Islet precursor cell (in vitro differentiated cells): ENCODE results near the gene VWA3B.
"Not testable (repeated sequence)": the region's sequence is repeated elsewhere in the genome, so short reads cannot be mapped to it uniquely, and the experiment has no call there.

Experiments used
- DNase-seq: peaks from one replicate; pipeline ENCODE4 v3.0.0-alpha.2; 2018

Gene VWA3B

DNA sequence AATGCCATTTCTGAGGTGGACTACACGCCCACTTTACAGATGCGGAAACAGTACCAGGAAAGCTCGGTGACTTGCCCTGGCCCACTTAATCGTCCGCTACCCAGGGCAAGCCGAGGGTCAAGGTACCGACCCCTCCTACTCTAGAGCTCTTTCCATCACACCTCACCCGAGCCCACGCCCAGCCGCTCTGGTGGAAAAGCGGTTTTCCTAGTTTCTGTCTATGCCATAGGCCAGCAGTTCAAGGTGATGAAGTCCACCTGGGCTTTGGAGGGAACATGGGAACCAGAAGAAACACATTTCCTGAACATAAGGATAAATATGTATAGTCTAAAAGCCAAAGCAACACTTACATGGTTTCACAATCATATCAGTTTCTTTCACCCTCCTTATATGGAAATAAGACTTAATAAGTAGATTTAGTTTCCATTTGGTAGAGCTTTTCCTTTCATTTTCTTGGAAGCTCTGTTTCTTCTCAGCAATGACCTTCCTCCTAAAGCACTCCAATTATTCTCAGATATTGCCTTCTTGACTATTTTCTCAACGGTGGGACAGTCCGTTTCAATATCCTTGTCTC is 567 bp downstream of the VWA3B start:
- no peak for DNase-seq

DNA sequence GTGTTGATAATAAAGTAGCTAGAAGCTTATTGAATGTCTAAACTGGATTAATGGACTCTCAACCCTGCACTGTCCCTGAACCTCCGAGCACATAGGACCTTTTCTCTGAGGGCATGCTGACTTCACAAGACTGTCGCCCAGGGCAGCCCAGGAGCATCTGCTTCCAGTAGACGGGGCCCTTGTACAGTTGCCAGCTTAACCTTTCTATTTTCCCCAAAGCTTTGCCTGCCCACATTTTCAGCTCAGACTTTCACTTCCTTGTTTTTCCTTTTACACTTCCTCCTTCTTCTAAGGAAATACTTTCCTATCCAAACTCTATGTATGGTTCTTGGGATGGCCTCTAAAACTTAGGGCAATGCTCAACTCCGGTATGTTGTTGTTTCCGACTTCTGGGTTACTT is 1.3 kb downstream of the VWA3B start:
- DNase-seq: no peak

DNA sequence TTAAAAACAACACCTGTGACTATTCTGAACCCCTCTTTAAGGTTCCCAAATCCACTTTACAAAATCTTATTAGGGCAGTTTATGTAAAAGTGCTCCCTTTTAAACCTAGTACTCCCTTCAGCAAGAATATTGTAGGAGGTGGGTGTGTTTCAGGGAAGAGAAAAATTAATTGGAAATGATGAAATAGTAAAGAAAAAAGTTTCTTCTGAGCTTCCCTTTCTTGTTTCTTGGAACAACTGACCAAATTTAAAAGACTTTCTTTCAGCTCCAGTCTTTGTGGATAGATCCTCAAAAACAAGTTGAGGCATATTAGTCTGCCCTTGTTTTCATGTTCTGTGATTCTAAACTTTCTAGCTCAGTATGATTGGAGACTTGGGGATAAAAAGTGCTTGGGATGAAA is 3.0 kb downstream of the VWA3B start:
- DNase-seq: no peak

DNA sequence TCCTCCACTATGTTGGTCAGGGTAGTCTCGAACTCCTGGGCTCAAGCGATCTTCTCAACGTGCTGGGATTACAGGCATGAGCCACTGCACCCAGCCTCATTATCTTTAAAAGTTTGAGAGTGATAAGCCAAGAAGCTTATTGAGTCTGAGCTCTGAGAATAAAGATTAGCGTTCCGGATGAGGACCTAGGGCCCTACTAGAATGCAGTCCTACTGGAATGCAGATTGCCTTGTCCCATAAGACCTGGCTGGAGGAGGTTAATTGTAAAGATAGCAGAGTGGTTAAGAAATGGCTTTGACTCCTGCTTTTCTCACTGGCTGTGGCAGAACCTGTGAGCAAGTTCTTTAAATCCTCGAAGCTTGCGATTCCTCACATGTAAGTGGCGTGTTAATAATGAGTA is 4.0 kb downstream of the VWA3B start:
- peak; percentile 66 for DNase-seq

DNA sequence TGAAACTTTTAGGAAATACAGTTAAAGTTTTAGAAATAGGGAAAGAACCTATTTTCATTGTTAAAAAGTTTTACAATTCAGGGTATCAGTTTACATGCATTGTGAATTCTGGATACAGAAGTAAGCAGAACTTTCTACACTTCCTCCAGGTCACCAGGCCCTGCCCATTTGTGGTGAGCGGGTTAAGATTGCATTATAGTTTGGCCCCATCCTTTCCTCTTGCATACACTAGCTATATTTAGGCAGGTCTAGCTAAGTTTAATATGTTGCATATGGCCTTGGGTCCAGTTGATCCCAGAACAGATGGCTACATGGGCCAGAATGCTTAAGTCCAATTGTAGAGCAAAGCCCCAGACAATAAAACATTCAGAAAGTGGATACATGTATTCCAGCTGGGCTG is 4.8 kb downstream of the VWA3B start:
- DNase-seq: no peak

DNA sequence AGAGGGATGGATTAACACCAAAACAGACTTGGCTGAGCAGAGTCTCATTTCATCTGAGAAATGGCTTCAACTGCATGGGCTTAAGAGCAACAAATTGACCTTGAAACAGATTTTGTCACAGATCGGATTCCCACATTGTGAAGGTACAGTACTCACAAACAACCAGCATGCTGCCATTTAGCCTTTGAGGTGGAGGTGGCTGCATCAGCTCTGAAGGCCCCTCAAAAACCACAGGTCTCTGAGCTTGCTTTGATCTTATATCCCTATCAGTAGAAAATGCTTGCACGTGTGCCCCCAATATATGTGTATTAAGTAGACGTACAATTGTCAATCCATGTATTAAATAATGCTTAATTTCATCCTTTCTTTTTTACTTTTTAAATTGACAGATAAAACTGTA is 6.2 kb downstream of the VWA3B start:
- no peak for DNase-seq

DNA sequence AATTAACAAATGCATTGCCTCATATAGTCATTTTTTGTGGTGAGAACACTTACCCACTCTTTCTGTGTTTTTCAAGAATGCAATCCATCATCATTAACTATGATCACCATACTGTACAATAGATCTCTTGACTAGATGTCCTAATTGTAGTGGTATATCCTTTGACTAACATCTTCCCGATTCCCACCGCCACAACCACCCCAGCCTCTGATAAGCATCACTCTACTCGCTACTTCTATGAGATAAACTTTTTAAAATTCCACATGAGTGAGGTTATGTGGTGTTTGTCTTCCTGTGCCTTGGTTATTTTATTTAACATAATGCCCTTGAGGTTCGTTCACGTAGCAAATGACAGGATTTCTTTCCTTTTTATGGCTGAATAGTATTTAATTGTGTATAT is 6.6 kb downstream of the VWA3B start:
- no peak for DNase-seq

DNA sequence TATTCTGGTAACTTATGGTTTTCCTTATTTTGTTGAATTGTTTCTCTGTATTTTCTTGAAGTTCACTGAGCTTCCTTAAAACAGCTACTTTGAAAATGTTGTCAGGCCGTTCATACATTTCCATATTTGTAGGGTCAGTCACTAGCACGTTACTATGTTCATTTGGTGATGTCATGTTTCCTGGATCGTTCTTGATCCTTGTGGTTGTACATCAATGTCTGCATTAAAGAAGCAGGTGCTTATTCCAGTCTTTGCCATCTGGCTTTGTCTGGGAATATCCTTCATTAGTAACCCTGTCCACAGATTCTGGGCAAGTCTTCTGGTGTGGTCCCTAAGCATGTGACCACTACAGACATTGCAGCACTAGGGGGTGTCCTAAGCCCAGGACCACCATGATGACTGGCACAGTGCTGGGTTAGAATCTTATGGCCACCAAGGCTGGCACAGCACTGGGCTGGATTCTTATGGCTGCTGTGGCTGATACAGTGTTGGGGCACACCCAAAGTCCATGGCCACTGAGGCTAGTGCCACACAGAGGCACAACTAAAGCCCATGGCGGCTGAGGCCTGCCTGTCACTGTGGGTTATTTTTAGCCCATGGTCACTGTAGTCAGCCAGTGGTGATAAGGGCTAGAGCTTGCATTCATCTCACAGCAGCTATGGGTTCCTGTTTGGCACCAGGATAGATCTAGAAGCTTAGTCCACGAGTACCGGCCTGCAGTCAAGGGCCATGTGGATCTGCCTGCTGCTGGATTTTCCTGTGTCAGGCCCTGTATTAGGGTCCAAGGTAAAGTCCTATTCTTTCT is 13.2 kb downstream of the VWA3B start:
- no peak for DNase-seq

DNA sequence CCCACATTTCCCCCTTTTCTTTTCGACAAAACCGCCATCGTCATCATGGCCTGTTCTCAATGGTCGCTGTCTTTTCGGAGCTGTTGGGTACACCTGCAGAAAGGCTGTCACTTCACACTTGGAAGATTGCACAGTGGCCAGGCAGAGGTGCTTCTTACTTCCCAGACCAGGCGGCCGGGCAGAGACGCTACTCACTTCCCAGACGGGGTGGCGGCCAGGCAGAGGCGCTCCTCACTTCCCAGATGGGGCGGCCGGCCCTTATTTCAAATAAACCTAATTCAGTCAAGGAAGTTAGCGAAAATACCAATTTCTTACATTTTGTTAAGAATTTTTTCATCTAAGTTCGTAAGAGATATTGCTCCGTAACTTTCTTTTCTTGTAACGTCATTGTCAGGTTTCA is 15.3 kb downstream of the VWA3B start:
- DNase-seq: not testable (repeated sequence)

- DNase-seq: no peak
Observed at GRCh38 chr2:98102878-98103277, 15.9 kb downstream of the VWA3B start.

DNA sequence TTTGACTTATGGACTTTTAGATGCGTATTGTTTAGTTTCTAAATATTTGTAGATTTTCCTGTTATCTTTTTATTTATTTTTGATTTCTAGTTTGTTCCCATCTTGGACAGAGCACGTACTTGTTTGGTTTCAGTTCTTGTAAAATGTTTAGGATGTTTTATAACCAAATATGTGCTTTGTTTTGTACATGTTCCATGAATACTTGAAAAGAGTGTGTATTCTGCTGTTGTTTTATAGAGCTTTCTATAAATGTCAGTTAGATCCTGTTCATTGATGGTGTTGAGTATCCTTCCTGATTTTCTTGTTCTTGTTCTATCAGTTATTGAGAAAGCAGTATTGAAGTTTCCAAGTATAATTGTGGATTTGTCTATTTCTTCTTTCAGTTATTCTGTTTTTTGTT is 21.1 kb downstream of the VWA3B start:
- DNase-seq: no peak

- no peak for DNase-seq
Observed at GRCh38 chr2:98110741-98111140, 23.8 kb downstream of the VWA3B start.

DNA sequence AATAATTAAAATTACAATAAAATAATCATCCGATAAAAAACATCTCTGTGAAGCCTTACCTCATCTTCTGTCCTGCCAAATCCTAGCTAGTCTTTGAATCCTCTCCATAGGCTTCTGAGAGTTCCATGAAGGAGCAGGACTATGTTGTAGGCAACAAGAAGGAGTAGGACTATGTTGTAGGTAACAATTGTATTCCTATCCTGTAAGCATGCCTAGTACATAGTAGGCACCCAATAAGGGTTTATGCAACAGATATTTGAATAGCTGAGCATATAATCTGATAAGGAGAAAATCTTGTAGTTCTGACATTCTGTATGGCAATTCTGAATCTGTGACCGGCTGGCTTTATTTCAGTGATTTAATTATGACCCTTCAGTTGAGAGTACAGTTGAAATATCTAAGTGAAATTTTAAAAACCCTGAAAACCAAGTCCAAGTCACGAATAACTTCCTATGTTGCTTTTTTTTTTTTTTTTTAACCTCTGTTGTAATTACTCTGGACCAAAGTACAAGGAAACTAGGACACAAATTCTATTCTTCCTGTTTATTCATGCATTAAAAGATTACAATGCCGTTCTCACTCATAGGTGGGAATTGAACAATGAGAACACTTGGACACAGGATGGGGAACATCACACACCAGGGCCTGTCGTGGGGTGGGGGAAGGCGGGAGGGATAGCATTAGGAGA is 27.8 kb downstream of the VWA3B start:
- DNase-seq: no peak

GRCh38 chr2:98118161-98118560 is 31.2 kb downstream of the VWA3B start:
- DNase-seq: no peak

DNA sequence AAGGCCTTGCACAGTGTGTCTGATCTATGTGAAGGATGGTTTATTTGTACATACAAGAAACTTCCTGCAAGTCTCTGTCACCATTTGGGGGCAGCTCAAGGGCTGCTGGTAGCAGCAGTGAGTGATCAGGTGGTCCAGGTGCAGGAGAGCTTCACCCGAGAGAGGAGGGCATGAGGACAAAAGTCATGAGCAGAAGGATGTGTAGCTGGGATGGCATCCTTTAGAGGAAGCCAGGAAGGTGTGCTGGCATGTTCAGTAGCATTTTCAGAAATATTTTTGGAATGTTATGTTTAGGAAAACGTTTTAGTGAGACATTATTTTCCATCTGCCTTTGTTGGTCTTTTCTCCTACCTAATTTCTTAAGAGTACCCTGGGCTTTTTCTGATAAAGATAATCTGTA is 31.9 kb downstream of the VWA3B start:
- DNase-seq: no peak

GRCh38 chr2:98121149-98121548 is 34.2 kb downstream of the VWA3B start:
- no peak for DNase-seq

GRCh38 chr2:98122524-98122923 is 35.6 kb downstream of the VWA3B start:
- DNase-seq: no peak

DNA sequence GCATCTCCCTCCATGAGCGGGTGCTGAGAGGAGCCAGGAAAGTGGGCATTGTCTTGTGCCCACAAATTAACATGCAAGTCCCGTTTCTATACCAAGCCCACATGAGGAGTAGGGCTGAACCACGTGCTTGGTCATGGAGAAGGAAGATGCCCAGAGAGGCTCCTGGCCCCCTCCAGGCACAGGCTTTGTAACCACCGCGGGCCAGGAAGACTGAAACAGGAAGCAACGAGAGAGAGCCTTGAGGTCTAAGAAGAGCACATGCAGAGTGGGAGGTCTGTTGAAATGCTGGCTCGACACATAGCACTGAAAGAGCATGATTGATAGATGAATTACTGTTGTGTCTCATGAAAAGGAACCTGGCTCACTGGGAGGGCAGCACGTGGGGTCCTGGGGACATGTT is 36.3 kb downstream of the VWA3B start:
- DNase-seq: no peak

DNA sequence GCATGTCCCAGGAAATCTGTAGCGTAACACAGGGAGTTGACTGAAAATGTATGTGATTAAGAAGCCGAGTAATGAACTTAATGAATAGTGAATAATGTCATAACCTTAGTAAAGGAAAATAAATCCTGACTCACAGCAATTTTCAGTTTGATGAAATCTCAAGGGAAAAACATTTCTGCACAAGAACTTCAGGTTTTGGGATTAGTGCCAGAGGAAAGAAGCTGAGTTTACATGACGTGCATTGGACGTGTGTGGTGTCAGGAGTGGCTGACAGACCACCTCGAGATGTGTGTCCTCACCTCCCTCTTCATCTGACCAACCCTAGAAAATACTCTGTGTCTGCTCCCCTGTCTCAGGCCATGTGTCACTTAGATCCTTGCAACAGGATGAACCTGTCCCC is 39.1 kb downstream of the VWA3B start:
- no peak for DNase-seq

DNA sequence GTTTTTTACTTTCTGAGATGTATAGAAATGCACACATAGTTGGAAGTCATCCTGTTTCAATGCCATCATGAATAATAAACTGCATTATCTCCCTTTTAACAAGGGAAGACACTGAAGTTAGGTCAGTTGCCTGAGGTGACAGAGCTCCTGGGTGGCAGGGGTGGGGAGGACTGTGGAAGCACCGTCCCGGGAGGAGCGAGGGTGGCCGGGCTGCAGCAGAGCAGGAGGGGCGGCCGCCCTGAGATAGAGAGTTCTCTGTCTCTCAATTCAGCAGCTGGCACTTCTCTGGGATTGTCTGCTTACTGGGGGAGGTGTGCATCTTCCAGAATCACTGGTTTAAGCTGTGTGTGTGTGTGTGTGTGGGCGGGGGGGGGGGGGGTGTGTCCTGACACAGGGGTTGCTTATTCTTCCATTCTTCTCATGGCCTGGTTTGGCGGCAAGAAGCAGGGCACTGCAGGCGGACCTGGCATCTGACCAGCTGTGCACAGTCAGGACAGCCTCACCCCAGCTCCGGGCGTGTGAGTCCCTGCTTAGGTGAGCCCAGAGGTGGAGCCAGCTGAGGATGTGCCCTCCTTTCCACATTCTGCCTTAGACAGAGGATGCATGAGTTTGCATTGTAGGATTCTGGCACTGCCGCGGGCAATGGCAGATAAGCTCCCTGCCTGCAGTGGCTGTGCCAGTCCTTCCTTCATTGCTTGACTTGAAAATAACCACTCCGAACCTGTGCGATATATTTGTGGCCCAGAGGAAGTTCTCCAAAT is 40.4 kb downstream of the VWA3B start:
- no peak for DNase-seq

GRCh38 chr2:98128556-98129109 is 41.7 kb downstream of the VWA3B start:
- no peak for DNase-seq

DNA sequence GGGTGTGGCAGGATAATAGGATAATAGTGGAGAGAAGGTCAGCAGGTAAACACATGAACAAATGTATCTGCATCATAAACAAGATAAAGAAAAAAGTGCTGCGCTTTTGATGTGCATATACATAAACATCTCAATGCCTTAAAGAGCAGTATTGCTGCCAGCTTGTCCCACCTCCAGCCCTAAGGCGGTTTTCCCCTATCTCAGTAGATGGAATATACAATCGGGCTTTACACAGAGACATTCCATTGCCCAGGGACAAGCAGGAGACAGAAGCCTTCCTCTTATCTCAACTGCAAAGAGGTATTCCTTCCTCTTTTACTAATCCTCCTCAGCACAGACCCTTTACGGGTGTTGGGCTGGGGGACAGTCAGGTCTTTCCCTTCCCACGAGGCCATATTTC is 43.1 kb downstream of the VWA3B start:
- not testable (repeated sequence) for DNase-seq
